ENCODE results near the gene WNT11.

The WNT11 gene

DNA sequence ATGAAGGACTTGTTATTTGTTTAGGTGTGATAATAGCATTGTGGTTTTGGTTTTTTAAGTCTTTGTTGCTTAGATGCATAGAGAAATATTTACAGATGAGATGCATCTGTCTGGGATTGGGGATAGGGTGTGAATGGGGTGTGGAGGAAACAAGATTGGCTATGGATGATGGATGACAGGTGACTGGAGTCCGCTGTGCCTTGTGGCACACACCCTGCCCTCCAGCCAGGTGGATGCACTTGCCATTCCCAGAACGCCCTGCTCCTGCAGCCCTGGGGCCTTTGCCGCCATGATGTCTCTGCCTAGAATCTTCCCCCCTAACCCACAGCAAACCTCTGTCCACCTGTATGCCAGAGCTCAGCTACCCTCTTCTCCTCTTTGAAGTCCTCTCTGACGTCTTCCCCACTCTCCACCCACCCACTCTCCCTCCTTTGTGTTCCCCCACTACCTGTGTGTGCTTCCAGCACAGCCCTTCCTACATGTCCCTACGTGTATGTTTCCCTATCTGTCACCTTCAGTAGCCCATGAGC lies 54.7 kb downstream of the WNT11 start:
- no peak for DNase-seq

GRCh38 chr11:76150141-76150540 lies 56.2 kb downstream of the WNT11 start:
- DNase-seq = no peak

DNA sequence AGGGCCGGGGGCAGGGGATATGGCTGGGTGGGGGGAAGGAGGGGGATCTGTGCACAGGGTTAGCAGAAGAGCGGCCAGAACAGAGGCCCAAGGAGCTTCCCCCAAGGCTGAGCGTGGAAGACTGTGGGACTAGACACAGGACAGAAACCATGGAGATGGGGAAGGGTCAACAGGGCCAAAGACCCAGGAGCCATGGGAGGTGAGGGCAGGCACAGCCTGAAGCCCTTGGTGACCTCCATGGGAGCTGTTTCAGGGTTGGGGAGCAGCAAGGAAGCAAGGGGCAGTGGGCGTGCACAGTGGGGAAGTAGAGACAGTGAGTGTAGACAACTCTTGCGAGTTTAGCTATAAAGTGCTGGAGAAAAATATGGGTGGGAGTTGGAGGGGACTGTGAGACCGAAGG lies 56.6 kb downstream of the WNT11 start:
- no peak for DNase-seq

DNA sequence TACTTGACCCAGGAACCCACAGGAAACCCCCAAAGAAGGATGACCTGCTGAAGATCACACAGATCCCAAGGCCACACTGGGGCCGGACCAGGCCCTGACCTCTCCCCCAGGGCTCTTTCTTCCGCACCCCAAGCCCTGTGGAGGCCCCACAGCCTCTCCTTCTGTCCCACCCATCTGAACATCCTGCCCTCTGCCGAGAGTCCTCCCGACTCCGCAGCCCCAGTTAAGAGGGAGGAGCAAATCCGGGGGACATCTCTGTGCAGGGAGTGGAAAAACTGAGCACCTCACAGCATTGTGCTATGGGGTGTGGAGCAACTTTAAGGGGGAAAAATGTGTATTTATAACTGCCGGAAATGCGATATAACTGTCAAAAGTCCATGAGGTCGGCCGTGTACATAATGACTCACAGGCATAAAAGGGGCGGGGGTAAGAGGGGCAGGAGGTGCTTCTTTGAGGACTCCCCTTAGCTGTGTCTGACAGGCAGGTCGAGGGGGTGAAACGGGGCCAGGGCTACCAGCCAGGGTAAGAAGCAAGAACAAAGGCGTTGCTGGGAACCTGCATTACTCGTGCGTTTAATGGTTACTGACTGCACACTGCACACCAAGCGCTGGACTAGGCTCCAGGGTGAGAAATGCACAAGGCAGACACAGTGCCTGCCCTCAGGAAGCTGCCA lies 57.2 kb downstream of the WNT11 start:
- no peak for DNase-seq

GRCh38 chr11:76148231-76148630 lies 58.1 kb downstream of the WNT11 start:
- DNase-seq = no peak

DNA sequence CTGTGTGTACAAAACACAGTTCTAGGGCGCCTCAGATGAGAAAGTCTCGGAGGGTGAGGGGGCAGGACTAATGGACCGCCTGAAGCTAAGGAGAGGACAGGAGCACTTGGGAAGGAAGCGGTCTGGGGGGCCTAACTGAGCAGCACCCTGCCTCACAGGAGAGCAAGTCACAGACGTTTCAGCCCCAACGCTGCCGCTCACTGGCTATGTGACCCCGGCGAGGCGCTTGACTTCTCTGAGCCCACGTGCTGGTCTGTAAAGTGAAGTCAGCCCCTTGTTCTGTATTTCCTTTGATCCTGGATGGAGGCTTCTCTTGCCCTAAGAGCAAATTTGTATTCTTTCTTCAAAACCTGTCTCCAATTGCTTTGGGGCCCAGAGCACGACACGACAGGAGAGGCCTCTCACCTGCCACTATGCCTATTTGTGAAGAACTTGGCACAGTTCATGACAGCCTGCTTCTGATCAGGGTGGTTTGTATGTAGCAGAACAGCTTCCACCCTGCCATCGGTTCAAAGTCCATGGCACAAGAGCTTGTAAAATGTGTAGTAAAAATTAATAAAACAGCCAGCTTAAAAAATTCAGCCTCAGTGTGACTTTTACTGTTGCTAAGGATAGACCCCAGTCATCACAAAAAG lies 59.1 kb downstream of the WNT11 start:
- no peak for DNase-seq

- DNase-seq = no peak
These were observed 63.0 kb downstream of the WNT11 start for GRCh38 chr11:76143274-76143673.

- no peak for DNase-seq
These were observed 64.3 kb downstream of the WNT11 start for GRCh38 chr11:76141901-76142588.

DNA sequence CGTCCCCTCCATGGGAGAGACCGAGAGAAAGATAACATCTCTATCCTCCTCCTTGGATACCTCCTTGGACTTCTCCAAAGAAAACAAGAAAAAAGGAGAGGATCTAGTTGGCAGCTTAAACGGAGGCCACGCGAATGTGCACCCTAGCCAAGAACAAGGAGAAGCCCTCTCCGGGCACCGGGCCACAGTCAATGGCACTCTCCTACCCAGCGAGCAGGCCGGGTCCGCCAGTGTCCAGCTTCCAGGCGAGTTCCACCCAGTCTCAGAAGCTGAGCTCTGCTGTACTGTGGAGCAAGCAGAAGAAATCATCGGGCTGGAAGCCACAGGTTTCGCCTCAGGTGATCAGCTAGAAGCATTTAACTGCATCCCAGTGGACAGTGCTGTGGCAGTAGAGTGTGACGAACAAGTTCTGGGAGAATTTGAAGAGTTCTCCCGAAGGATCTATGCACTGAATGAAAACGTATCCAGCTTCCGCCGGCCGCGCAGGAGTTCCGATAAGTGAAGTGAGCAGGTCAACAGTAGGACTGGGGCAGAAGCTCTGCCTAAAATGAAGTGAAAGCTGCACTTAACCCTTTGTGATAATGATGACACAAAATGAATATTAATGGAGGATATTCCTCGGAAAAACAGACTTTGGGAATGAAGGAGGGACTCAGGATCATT lies 65.3 kb downstream of the WNT11 start:
- DNase-seq = no peak

DNA sequence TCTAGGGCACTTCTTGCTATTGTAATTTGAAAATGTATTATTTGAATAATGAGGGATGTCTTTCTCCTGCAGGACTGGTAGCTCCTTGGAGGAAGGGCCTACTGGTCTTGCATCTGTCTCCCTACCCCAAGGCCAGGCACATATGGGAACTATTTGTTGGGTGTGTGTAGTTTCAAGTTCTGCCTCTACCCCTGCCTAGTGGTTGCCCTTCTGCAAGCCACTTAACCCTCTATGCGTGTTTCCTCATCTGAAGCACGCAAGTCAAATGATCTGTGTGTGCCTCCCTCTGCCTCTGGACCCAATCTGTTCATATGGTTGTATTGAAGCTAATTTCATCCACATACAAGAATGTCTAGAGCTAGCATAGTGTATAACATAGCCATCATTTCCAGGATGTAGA lies 67.0 kb downstream of the WNT11 start:
- DNase-seq = no peak

Data from stimulated activated CD4-positive, alpha-beta T cell treated with anti-CD3 and anti-CD28 coated beads, Interleukin-4, amount 100 ng/mL, for 24 hours (primary cell).